NCI-H1092 treated with DMSO at 0.1 percent for 48 hours (cell line): Measurements from ENCODE around the gene ANTKMT.
A peak's percentile ranks its signal among the peaks of the same experiment; 100 is the strongest.

Source experiments
- DNase-seq: peaks from one replicate; lab custom pipeline; 2025; lab: John Stamatoyannopoulos, UW

ANTKMT gene, protein sequence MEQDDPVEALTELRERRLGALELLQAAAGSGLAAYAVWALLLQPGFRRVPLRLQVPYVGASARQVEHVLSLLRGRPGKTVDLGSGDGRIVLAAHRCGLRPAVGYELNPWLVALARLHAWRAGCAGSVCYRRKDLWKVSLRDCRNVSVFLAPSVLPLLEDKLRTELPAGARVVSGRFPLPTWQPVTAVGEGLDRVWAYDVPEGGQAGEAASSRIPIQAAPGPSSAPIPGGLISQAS

DNA sequence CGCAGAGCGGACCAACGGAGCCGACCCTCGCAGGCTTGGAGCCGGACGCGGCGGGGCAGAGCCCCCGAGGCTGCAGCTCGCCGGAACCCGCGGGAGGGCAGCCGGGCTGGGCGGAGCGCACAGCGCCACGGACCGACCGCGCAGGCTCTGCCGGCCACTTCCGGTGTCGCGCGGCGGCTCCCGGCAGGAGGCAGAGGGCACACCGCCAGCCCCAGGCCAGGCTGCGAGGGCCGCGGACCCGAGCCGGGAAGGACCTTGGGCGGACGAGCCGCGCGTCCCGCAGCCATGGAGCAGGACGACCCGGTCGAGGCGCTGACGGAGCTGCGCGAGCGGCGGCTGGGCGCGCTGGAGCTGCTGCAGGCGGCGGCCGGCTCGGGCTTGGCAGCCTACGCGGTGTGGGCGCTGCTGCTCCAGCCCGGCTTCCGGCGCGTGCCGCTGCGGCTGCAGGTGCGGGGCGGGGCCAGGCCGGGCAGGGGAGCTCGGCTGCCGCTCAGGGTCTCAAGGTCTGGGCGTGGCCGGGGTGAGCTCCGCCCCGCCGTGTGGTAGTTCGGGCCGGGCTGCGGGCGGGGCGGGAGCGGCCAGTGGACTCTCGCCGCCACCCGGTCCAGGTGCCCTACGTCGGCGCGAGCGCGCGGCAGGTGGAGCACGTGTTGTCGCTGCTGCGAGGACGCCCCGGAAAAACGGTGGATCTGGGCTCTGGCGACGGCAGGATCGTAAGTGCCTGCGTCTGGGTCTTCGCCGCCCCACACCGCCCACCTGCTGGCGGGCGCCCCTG lies at the start of gene ANTKMT:
Gene ANTKMT, plus strand, starts transcription at position 157 of the 775 bp plus-strand sequence. Its CDS starts 129 bp downstream, at position 286.
- peak; percentile 84 for DNase-seq

DNA sequence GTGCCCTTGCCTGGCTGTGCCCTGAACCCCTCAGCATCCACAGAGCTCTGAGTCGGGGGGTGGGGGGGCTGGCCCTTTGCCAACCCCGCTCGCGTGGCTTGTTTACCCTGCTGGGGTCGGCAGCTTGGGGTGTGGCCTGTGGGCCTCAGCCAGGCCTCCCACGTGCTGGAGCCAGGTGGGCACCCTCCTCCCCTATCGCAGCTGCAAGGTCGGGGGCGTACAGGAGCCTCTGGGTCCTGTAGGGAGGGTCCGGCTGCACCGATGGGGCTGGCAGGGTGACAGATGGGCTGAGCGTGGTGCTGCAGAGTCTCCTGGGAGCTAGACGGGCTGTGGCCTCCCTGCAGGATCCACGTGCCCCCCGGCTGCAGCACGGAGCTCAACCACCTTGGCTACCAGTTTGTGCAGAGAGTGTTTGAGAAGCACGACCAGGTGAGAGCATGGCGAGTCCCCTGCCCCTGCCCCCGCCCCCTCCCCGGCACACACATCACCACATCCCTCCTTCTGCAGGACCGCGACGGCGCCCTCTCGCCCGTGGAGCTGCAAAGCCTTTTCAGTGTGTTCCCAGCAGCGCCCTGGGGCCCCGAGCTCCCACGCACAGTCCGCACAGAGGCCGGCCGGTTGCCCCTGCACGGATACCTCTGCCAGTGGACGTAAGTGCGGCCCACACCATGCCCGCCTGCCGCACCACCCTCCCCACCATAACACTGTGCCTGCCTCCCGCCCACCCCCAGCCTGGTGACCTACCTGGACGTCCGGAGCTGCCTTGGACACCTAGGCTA lies 49.4 kb upstream of the ANTKMT start:
- DNase-seq: no peak

DNA sequence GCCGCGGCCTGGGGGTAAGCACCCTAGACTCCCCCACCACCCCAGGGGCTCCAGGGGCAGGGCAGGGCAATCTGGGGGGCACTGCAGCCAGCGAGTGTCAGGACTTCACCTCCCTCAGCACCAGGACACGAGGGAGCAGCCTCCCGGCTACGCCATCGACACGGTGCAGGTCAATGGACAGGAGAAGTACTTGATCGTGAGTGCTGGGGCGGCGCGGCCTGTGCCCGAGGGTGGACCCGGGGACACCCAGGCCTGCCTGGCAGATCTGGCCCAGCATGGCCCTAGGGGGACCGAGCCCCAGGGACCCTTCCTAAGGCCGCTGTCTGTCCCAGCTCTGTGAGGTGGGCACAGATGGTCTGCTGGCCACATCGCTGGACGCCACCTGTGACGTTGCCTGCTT lies 48.6 kb upstream of the ANTKMT start:
- DNase-seq: no peak

DNA sequence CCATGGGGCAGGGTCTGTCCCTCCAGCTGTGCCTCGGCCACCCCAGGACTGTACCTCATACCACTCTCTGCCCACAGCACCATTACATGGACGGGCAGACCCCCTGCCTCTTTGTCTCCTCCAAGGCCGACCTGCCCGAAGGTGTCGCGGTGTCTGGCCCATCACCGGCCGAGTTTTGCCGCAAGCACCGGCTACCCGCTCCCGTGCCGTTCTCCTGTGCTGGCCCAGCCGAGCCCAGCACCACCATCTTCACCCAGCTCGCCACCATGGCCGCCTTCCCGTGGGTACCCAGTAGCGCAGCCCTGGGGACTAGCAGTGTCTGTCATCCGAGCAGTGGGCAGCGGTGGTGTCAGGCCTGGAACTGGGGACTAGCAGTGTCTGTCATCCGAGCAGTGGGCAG lies 48.1 kb upstream of the ANTKMT start:
- DNase-seq: no peak

DNA sequence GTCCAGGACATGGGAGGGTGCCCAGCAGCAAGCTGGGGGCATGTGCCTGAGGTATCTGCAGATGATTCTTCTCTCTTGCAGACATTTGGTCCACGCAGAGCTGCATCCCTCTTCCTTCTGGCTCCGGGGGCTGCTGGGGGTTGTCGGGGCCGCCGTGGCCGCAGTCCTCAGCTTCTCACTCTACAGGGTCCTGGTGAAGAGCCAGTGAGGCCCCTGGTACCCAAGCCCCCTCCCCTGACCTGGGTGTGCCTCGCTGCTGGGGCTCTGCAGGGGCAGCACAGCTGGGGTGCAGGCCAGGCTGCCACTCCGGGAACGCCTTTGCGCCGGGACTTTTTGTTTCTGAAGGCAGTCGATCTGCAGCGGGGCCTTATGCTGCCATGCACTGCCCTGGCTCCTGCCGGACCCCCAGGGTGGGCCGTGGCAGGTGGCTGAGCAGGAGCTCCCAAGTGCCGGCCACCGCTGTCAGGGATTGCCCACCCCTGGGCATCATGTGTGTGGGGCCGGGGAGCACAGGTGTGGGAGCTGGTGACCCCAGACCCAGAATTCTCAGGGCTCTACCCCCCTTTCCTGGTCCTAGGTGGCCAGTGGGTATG lies 47.5 kb upstream of the ANTKMT start:
- DNase-seq: no peak

DNA sequence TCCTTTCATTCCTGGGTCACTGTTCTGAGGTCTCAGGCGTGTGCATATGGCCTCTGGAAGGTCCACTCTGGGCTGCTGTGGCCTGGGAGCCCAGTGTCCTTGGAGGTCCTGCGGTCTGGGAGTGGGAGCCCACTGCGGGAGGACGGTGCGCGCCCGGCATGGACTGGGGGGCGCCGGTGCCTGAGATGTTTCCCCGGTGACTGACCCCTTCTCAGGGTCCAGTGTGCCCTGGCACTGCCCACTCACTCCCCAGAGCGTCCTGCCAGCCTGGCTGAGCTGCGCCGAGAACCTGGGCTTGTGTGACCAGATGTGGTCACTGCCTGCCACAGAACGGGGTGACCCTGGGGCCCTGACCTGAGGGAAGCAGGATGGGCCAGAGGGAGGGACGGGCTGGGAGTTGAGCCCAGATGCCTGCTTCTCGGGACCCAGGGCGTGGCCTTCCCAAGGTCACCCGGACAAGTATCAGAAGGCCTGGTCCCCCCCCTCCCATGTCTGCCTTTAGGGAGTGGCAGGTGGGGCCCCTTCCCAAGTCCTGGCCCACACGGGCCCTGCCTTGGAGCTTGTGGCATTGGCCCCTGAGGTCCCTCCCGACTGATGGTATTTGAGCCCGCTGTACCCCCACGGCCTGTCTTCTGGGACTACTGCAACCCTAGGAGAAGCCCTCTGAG lies 46.6 kb upstream of the ANTKMT start:
- DNase-seq: no peak

DNA sequence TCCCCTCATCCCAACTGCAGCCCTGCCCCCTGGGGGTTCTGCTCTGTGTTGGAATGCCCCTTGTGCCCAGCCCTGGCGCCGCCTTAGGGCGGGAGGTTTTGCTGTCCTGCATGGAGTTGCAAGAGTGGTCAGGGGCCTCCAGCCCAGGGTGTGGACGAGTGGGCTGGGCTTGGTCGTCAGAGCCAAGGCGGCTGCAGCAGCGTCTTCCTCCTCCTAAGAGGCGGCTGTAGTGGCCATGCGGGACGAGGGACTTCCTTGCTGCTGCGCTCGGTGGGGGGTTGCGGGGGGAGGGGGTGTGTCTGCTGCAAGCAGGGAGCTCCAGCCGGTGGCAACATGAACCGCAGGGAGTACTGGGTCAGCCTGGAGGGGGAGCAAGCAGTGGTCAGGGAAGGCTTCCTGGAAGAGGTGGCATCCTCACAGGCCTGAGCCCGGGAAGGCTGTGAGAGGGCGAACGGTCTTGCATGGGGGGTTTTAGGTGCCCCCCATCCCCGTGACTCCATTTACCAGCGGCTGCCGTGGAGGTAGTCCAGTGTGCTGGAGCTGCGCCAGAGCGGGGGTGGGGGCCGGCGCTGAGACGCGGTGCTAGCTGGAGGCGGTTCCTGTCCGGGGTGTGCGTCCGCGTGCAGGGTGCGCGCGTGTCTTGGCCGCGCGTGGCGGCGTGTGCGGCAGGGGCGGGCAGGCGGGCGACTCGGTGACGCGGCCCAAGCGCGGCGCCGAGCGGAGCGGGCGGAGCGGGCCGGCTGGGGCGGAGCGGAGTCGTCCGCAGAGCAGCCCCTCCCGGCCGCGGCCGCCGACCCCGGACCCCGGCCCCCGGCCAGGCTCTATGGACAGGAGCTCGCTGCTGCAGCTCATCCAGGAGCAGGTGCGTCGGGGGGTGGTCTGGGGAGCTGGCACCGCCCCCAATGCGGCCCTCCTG lies 45.7 kb upstream of the ANTKMT start, which contains the start of gene RHBDL1:
Gene RHBDL1, plus strand, starts transcription at position 704 of the 916 bp plus-strand sequence. Its CDS starts 120 bp downstream, at position 824.
- DNase-seq: no peak

DNA sequence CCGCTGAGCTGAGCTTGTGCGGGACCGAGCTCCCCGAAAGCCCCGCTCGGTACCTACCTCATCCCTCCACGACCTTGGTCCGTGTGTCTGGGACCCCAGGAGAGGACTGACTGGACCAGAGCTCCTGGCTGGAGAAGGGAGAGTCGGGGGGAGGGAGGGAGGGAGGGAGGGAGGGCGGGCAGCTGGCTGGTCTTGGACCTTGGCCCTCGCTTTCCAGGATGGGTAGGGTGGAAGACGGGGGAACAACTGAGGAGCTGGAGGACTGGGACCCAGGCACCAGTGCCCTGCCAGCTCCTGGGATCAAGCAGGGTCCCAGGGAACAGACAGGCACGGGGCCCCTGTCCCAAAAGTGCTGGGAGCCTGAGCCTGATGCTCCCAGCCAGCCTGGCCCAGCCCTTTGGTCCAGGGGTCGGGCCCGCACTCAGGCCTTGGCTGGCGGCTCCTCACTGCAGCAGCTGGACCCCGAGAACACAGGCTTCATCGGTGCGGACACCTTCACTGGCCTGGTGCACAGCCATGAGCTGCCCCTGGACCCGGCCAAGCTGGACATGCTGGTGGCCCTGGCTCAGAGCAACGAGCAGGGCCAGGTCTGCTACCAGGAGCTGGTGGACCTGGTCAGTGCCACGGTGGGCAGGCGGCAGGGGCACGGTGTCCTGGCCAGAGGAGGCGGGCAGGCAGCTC lies 44.9 kb upstream of the ANTKMT start:
- no peak for DNase-seq

DNA sequence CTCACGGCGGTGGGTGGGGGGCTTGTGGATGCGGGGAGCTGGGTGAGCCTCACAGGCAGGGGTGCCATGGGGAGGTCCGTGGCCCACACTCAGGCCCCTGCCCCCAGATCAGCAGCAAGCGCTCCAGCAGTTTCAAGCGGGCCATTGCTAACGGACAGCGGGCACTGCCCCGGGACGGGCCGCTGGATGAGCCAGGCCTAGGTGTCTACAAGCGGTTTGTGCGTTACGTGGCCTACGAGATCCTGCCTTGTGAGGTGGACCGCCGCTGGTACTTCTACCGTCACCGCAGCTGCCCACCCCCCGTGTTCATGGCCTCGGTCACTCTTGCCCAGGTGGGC lies 44.4 kb upstream of the ANTKMT start:
- DNase-seq: no peak

DNA sequence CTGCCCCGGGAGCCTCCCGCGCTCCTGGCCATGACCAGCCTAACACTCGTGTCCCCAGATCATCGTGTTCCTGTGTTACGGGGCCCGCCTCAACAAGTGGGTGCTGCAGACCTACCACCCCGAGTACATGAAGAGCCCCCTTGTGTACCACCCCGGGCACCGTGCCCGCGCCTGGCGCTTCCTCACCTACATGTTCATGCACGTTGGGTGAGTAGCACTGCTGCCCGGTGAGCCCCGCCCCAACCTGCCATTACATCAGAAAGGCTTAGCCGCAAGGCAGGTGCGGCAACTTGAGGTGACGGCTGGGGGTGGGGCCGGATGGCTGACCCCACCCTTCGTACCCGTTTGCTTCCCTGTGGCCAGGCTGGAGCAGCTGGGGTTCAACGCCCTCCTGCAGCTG lies 44.0 kb upstream of the ANTKMT start:
- DNase-seq: no peak

DNA sequence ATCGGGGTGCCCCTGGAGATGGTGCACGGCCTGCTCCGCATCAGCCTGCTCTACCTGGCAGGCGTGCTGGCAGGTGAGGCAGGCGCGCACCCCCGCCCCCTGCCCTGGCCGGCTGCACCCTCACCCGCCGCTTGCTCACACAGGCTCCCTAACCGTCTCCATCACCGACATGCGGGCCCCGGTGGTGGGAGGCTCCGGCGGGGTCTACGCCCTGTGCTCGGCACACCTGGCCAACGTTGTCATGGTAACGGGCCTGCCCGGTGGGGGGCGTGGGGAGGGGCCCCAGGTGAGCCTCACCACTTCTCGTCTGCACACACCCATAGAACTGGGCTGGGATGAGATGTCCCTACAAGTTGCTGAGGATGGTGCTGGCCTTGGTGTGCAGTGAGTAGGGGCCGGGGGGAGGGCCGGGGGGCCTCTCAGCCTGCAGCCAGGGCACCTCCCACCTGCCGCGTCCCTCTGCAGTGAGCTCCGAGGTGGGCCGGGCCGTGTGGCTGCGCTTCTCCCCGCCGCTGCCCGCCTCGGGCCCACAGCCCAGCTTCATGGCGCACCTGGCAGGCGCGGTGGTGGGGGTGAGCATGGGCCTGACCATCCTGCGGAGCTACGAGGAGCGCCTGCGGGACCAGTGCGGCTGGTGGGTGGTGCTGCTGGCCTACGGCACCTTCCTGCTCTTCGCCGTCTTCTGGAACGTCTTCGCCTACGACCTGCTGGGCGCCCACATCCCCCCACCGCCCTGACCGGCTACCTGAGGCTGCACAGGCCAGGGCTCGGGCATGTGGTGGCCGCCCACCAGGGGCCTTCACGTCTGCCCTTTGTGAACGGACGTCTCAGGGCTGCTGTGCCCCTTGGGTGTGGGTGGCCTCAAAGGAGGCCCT lies 43.4 kb upstream of the ANTKMT start:
- no peak for DNase-seq

DNA sequence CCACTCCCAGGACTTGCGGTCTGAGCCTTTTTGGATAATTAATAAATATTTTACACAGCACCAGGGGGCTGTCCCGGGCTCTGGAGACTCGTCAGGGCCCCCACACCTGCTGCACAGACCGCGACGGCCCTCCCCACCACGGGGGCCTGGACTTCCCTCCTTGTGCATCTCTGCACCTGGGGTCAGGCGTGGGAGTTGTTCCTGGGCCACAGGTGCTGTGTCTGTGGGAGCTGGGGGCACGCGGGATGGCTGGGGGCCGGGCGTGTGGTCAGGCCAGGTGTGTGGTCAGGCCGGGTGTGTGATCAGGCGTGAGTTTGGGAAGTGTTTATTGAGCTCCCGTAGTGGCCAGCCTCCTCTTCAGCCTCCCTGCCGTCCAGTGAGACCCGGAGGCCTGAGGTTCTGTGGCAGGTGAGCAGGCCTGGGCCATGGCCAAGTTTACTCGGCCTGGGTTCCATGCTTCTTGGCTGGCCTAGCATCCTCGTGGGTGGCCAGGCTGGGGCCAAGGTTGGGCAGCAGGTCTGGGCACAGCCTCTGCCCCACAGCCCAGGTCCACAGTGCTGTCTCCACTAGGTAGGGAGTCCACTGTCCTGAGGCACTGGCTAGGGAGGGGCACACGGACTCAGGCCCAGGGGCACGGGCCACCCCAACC lies 42.6 kb upstream of the ANTKMT start:
- no peak for DNase-seq

DNA sequence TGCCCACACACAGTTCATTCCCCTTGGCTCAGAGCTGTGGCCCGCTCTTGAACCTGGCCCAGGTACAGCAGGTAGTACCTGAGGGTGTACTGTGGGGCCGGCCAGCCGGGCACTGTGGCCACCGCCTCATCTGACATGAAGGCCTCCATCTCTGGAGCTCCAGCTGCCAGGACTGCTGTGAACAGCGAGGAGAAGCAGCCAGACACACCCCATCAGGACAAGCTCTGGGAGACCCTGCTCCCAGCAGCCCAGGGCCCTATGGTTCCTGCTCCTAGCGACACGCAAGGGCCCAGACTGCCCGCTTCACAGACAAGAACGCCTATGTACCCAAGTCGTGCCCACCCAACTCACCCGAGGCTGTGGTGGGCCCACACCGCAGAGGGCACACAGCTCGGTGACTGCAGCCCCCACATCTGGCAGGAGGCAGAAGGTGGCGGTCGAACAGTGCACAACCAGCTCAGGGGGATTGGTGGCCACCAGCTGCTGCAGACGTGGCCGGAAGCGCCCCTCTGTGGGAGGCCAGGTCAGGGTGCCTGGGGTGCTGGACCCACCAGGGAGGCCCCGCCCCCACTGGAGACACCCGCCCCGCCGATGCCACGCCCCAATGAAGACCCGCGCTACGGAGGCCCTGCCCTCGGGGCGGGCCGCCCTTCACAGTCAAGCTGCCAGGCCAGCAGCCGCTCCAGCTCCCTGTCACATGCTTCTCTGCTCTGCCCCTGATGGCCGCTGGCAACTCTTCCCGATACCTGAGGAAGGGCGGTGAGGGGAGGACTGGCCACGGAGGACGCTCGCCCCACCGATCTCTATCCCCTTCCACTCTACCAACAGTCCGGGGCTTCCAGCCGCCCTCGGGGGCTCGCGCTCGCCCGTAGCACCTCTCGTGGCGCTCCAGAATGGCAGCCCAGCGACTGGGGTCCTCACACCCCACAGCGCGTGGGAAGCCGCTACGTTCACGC lies 41.8 kb upstream of the ANTKMT start:
- DNase-seq: peak; percentile 77

DNA sequence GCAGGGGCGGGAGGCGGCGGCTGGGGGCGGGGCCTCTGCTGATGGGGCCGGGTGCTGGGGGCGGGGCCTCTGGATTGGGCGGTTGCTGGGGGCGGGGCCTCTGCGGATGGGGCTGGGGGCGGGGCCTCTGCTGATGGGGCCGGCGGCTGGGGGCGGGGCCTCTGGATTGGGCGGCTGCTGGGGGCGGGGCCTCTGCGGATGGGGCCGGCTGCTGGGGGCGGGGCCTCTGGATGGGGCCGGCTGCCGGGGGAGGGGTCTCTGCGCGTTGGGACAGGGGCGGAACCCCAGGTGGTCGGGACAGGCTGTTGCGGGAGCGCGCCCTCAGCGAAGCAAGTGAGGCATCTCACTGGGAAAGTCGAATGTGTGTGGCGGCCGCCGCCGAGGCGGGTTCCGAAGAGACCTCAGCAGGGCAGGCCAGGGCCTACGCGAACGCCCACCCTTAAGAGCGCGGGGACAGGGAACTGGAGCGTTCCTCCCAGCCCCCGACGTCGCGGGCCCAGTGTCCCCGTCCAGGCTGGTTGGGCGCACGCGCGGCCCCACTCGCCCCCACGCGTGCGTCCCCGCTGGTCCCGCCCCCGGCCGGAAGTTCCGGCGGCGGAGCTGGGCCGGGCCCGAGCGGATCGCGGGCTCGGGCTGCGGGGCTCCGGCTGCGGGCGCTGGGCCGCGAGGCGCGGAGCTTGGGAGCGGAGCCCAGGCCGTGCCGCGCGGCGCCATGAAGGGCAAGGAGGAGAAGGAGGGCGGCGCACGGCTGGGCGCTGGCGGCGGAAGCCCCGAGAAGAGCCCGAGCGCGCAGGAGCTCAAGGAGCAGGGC lies 40.9 kb upstream of the ANTKMT start, which contains the start of gene STUB1:
Gene STUB1, plus strand, starts transcription at position 597 of the 811 bp plus-strand sequence. Its CDS starts 116 bp downstream, at position 713.
- peak; percentile 88 for DNase-seq

DNA sequence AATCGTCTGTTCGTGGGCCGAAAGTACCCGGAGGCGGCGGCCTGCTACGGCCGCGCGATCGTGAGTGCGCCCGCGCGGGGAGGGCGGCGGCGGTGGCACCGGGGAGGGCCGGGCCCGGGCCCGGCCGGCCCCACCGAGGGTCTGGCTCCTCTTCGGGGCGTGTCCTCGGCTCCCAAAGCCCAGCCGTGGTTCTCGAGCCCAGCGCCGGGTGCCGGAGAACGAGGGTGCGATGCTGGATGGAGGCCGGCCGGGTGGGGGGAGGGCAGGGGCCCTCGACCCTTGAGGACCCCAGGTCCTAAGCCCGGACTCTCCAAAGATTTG lies 40.4 kb upstream of the ANTKMT start:
- no peak for DNase-seq

DNA sequence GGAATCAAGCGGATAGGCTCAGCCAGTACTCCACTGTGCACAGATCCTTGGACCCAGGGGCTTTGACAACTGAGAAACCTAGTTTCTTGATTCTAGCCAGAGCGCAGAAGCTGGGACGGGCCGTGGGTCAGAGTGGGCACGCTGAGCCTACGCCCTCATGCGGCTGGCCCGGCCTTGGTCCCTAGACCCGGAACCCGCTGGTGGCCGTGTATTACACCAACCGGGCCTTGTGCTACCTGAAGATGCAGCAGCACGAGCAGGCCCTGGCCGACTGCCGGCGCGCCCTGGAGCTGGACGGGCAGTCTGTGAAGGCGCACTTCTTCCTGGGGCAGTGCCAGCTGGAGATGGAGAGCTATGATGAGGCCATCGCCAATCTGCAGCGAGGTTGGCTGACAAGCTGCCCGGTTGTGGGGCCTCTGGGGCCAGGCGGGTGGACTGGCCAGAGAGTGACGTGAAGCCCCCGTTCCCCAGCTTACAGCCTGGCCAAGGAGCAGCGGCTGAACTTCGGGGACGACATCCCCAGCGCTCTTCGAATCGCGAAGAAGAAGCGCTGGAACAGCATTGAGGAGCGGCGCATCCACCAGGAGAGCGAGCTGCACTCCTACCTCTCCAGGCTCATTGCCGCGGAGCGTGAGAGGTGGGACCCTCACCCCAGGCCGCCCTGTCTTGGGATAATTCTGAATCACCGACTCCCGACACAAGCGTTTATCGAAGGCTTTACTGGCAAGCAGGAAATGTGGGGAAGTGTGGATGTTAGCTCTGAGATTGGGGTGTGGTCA lies 39.8 kb upstream of the ANTKMT start:
- DNase-seq: no peak
